ENCODE results near the gene GAN. TPM values are rescaled to one million over a fixed set of nuclear protein-coding genes. Genes with fewer than 3 reads are reported as not detected.
A peak's percentile ranks its signal among the peaks of the same experiment; 100 is the strongest.

The GAN gene
- total and polyA plus RNA-seq, 8 donors = 3.2 to 8.1 (median 3.8) TPM

GRCh38 chr16:81424771-81425170 lies 110.0 kb downstream of the GAN start:
- Histone ChIP-seq H3K4me3 (no peak overlapping the region), H3K36me3 (no peaks in the 10 kb centered on the region), H3K9me3 (no peaks in the 10 kb centered on the region), H3K27ac (no peak overlapping the region), H3K4me1 (peaks cover 0 to 8% of the 10 kb centered on the region in 2 donors), H3K27me3 (no peaks in the 10 kb centered on the region)
- intact Hi-C loops (cut with DNase I) = no loop called here
- ATAC-seq = peak; percentile 43
- DNase-seq = no peak
- no peak for TF ChIP-seq CTCF (IDR thresholded peaks at IDR 0.05)

GRCh38 chr16:81427219-81427618 lies 112.5 kb downstream of the GAN start:
- Histone ChIP-seq H3K9me3 (no peaks in the 10 kb centered on the region), H3K4me1 (peaks cover 0 to 20% of the 10 kb centered on the region in 2 donors), H3K27ac (no peak overlapping the region), H3K27me3 (no peaks in the 10 kb centered on the region), H3K36me3 (no peaks in the 10 kb centered on the region), H3K4me3 (no peak overlapping the region)
- TF ChIP-seq CTCF (IDR thresholded peaks at IDR 0.05) = no peak
- intact Hi-C loops (cut with DNase I) = no loop called here
- ATAC-seq = no peak
- no peak for DNase-seq

GRCh38 chr16:81429045-81429521 lies 114.3 kb downstream of the GAN start:
- H3K9me3 ChIP-seq = no peaks in the 10 kb centered on the region
- intact Hi-C loops (cut with DNase I) = no loop called here
- peak; percentile 26 to 47 for TF ChIP-seq CTCF (IDR thresholded peaks at IDR 0.05)
- no peak overlapping the region for H3K4me3 ChIP-seq
- no peaks in the 10 kb centered on the region for H3K36me3 ChIP-seq
- no peaks in the 10 kb centered on the region for H3K27me3 ChIP-seq
- peaks cover 0 to 33% of the 10 kb centered on the region in 2 donors for H3K4me1 ChIP-seq
- DNase-seq (no peak), ATAC-seq (peak; percentile 53)
- H3K27ac ChIP-seq = no peak overlapping the region

- Histone ChIP-seq H3K9me3 (no peaks in the 10 kb centered on the region), H3K27me3 (no peaks in the 10 kb centered on the region), H3K4me1 (peaks cover 0 to 25% of the 10 kb centered on the region in 2 donors), H3K27ac (peak overlapping the region; percentile 20 to 45), H3K4me3 (no peak overlapping the region), H3K36me3 (no peaks in the 10 kb centered on the region)
- no peak for TF ChIP-seq CTCF (IDR thresholded peaks at IDR 0.05)
- ATAC-seq (peak; percentile 84), DNase-seq (peak in 1 of 4 donors; percentile 66)
- intact Hi-C loops (cut with DNase I) = no loop called here
Measured at GRCh38 chr16:81431554-81432353, 117.0 kb downstream of the GAN start.

GRCh38 chr16:81432937-81433557 lies 118.3 kb downstream of the GAN start:
- Histone ChIP-seq H3K27me3 (peaks cover 0 to 6% of the 10 kb centered on the region in 2 donors), H3K4me3 (no peak overlapping the region), H3K36me3 (no peaks in the 10 kb centered on the region), H3K27ac (no peak overlapping the region), H3K9me3 (no peaks in the 10 kb centered on the region), H3K4me1 (peaks cover 0 to 30% of the 10 kb centered on the region in 2 donors)
- ATAC-seq (no peak), DNase-seq (no peak)
- intact Hi-C loops (cut with DNase I) = no loop called here
- TF ChIP-seq CTCF (IDR thresholded peaks at IDR 0.05) = no peak
